Activated T-cell treated with anti-CD3 and anti-CD28 coated beads for 24 hours (primary cell): ENCODE results near the gene TLE5.
"Not testable (repeated sequence)": the region's sequence is repeated elsewhere in the genome, so short reads cannot be mapped to it uniquely, and the experiment has no call there.

ENCODE experiments used
- DNase-seq: peaks from one replicate; pipeline ENCODE4 v3.0.0-alpha.2; 2020; ENCODE audit warnings: low read depth

The TLE5 gene

GRCh38 chr19:3045191-3045590 lies 17.1 kb downstream of the TLE5 start:
- DNase-seq: no peak

GRCh38 chr19:3042621-3043267 lies 19.6 kb downstream of the TLE5 start:
- DNase-seq: no peak

- no peak for DNase-seq
Measured at GRCh38 chr19:3041761-3042620, 20.3 kb downstream of the TLE5 start.

- no peak for DNase-seq
Measured at GRCh38 chr19:3041327-3041726, 21.0 kb downstream of the TLE5 start.

GRCh38 chr19:3039641-3040077 lies 22.6 kb downstream of the TLE5 start:
- DNase-seq: no peak

- no peak for DNase-seq
Measured at GRCh38 chr19:3039125-3039524, 23.2 kb downstream of the TLE5 start.

- no peak for DNase-seq
Measured at GRCh38 chr19:3038214-3038613, 24.1 kb downstream of the TLE5 start.

- DNase-seq: not testable (repeated sequence)
Measured at GRCh38 chr19:3036977-3037544, 25.2 kb downstream of the TLE5 start.

- peak; percentile 77 for DNase-seq
Measured at GRCh38 chr19:3036119-3036976, 25.9 kb downstream of the TLE5 start.

- peak; percentile 93 for DNase-seq
Measured at GRCh38 chr19:3035542-3036118, 26.7 kb downstream of the TLE5 start.

- peak; percentile 37 for DNase-seq
Measured at GRCh38 chr19:3034656-3035541, 27.4 kb downstream of the TLE5 start.

- no peak for DNase-seq
Measured at GRCh38 chr19:3034406-3034655, 28.0 kb downstream of the TLE5 start.

- no peak for DNase-seq
Measured at GRCh38 chr19:3033595-3034405, 28.5 kb downstream of the TLE5 start.

GRCh38 chr19:3031607-3031867 lies 30.8 kb downstream of the TLE5 start:
- DNase-seq: no peak

GRCh38 chr19:3029065-3029923 lies 33.0 kb downstream of the TLE5 start, which contains the start of gene TLE2:
Gene TLE2 (minus strand): TSS chr19:3029280. CDS start chr19:3028904, 376 bp downstream.
- no peak for DNase-seq

GRCh38 chr19:3028305-3029064 lies 33.8 kb downstream of the TLE5 start:
- DNase-seq: no peak

- DNase-seq: no peak
Measured at GRCh38 chr19:3027981-3028304, 34.4 kb downstream of the TLE5 start.

- no peak for DNase-seq
Measured at GRCh38 chr19:3027292-3027691, 35.0 kb downstream of the TLE5 start.

GRCh38 chr19:3026768-3027167 lies 35.5 kb downstream of the TLE5 start:
- DNase-seq: no peak
